GM19395 (cell line): Measurements from ENCODE around the gene DPYSL5.
"Not testable (repeated sequence)": the region's sequence is repeated elsewhere in the genome, so short reads cannot be mapped to it uniquely, and the experiment has no call there.

Experiments used
- ATAC-seq: cut with Tn5 transposase; IDR thresholded peaks from one replicate; pipeline ENCODE4 v1.9.1; 2021; ENCODE audit warnings: mild to moderate bottlenecking, moderate library complexity; ENCODE audit not compliant: unreplicated experiment

DPYSL5 gene

GRCh38 chr2:26847655-26848335 lies at the start of gene DPYSL5:
DPYSL5 (plus strand) TSS chr2:26848132; CDS start chr2:26898500, 50,368 bp downstream.
- no peak for ATAC-seq

DNA sequence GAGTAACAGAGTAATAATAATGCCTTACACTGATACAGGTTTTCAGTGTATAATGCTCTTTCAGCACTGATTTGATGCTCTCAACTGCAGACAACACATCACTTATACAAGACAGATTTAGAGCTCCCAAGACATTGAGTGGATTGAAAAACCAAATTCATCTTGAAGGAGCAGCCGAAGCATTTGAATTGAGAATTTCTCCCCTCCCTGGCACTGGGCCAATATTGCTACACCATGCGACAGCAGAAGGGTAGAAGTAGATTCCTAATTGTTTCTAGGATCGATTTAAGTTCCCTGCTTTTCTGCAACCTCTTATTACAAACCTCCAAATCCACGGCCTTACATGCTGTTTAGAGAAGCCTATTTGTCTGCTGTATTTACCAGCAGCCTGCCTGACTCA lies 46.6 kb upstream of the DPYSL5 start:
- no peak for ATAC-seq

- no peak for ATAC-seq
These were observed 46.1 kb upstream of the DPYSL5 start for GRCh38 chr2:26801796-26802195.

GRCh38 chr2:26805241-26805676 lies 42.7 kb upstream of the DPYSL5 start:
- no peak for ATAC-seq

GRCh38 chr2:26807788-26808460 lies 40.0 kb upstream of the DPYSL5 start:
- no peak for ATAC-seq

DNA sequence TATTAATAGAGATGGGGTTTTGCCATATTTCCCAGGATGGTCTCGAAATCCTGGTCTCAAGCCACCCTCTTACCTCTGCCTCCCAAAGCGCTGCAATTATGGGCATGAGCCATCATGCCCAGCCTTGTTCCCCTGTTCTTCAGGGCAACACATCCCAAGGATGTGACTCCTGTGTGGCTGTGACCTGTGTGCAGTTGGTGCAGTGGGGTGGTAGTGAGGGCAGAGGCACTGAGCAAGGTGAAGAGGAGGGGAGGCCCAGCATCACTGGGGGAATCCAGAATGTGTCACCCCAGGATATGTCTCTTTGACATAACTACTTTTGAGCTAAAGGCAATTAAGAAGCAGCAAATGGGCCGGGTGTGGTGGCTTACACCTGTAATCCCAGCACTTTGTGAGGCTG lies 38.7 kb upstream of the DPYSL5 start:
- ATAC-seq: no peak

- ATAC-seq: no peak
These were observed 37.9 kb upstream of the DPYSL5 start for GRCh38 chr2:26809876-26810577.

DNA sequence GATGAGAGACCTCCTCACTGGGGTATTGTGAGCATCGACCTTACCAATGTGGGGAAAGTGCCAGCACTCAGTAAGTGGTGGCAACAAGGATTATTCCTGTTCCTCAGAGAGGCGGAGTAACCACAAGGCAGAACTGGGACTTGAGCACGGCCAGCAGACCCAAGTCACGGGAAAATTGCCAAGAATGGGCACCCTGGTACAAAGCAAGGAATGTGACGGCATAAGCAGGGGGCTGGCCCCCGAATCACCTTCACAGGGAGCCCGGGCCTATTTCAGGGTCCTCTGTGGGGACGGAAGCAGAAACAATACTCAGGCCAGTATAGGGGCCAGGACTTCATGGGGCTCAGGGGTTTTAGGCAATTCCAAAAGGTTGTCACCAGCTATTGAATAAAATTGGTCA lies 36.7 kb upstream of the DPYSL5 start:
- no peak for ATAC-seq

GRCh38 chr2:26811791-26812694 lies 35.9 kb upstream of the DPYSL5 start:
- no peak for ATAC-seq

- ATAC-seq: no peak
These were observed 35.2 kb upstream of the DPYSL5 start for GRCh38 chr2:26812731-26813130.

DNA sequence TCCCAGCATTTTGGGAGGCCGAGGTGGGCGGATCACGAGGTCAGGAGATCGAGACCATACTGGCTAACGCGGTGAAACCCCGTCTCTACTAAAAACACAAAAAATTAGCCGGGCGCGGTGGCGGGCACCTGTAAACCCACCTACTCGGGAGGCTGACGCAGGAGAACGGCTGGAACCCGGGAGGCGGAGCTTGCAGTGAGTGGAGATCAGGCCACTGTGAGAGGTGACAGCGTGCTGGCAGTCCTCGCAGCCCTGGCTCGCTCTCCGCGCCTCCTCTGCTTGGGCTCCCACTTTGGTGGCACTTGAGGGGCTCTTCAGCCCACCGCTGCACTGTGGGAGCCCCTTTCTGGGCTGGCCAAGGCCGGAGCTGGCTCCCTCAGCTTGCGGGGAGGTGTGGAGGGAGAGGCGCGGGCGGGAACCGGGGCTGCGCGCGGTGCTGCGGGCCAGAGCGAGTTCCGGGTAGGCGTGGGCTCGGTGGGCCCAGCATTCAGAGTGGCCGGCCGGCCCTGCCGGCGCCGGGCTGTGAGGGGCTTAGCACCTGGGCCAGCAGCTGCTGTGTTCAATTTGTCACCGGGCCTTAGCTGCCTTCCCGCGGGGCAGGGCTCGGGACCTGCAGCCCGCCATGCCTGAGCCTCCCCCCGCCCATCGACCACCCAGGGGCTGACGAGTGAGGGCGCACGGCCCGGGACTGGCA lies 33.7 kb upstream of the DPYSL5 start:
- ATAC-seq: not testable (repeated sequence)

GRCh38 chr2:26816893-26817292 lies 31.0 kb upstream of the DPYSL5 start:
- ATAC-seq: no peak

GRCh38 chr2:26818255-26818654 lies 29.7 kb upstream of the DPYSL5 start:
- ATAC-seq: no peak

DNA sequence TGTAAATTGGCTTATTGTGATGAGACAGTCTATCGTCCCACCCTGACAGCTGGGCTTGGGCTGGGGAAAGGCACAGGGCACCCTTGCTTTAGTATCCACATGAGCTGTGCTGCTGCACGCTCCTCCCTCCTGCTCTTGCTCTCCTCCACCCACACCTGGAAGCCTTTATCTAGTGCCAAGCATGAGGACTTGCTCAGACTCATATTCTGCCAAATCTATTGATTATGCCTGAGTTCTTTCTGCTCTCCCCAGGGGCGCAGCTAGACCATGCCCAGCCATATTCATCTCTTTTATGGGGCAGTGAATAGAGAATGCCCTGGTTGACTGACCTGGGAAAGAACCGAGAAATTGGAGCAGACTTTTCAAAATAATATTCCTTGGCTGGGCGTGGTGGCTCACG lies 29.0 kb upstream of the DPYSL5 start:
- ATAC-seq: no peak

DNA sequence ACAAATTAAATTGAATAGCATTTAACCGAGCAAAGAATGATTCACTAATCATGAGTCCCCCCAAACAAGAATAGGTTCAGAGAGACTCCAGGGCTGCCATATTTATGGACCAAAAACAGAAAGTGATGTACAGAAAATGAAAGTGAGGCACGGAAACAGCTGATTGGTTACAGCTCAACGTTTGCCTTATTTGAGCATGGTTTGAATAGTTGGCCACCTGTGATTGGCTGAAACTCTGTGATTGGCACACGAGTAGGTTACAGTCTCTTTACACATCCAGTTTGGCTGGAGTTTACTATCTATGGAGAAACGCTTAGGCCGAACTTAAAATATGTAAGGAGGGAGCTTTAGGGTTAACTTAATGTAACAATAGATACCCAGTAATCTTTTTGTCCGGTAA lies 27.0 kb upstream of the DPYSL5 start:
- ATAC-seq: no peak

- ATAC-seq: no peak
These were observed 25.1 kb upstream of the DPYSL5 start for GRCh38 chr2:26822877-26823276.

DNA sequence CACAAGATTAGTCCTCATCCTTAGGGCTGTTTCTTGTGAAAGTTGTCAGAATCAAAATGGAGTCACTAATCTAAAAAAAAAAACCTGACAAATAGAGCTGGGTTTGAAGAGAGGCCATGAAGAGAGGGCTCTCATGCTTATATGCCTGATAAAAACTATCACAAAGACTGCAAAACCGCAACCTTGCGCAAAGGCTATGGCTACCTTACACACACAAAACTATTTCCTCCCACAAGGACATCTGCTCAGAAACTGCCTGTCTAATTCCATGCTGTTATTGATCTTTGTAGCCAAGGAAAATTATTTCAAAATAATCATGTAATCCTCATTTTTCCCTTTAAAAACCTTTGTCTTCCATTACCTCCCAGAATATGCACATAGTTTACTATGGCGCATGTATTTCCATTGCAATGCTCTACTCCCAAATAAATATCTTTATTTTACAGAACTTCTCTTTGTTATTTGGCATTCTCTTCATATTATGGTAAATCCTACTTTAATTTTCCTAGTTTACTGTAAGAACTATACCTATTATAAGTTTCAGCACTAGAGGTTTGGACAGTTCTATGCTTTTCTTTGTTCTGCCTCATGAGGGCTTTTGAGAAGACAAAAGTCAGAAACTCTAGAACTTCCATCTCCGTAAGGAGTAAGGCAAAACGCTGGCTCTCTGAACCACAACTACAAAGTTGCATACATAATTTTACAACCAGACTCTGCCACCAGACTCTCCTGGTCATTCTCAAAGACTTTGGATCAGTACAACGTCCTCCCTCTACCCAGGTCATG lies 9.6 kb upstream of the DPYSL5 start:
- no peak for ATAC-seq

DNA sequence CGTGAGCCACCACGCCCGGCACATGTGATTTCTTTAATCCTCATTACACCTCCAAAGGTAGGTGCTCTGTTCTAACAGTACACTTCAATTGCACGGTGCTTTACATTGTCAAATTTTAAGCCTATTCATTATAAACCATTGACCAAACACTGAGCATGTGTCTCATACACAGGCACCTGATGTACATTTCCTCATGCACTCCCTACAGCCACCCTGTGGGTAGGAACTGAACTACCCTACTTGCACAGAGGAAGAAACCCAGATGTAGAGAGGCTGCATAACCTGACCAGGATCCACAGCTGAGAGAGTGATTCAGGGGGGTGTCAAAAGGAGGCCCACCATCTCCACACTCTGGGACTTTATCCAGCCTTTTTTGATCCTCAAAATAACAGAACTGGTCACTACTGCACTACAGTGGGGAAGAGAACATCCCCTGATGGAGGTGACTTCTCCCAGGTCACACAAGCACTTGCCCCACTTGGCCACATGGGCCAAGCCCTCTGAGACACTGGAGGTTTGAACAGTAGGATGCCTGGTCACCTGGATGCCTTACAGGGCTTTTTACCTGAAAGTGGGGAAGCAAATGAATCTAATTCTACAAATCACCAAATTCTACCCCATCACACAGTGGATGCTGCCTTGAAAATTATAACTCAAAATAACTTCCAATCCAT lies 6.9 kb upstream of the DPYSL5 start:
- no peak for ATAC-seq

DNA sequence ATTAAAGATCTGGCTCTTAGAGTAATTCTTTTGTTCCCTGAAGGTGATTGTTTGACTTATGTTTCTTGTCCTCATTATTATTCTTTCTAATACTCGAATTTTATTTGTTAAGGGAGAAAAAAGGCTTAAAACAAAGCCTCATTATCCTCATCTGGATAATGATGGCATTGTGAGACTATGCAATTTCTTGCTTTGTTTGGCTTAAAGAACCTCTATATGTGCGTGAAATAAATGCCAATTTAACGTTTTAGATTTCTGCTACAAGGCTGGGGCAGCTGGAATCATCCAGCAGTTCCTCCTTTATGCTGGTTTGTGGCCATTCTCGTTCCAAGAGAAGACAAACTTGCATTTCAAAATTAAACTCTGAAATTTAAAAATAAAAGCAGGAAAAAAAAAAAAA lies 4.9 kb upstream of the DPYSL5 start:
- ATAC-seq: no peak
